HepG2 (cell line): Measurements from ENCODE around the gene SP1. TPM values are rescaled to one million over a fixed set of nuclear protein-coding genes. Genes with fewer than 3 reads are reported as not detected.

ENCODE experiments used
- ATAC-seq: fragments of 200-7000 bp; cut with Tn5 transposase; 3 replicates; pipeline ENCODE4 v1.9.1; 2020; ENCODE audit warnings: mild to moderate bottlenecking, moderate library complexity
- BruUV-seq: library from RNA; stranded (reverse); fragments of 400-500 nt; replicated peaks from 2 replicates; lab custom pipeline; 2021; lab: Mats Ljungman, UMichigan
- CTCF ChIA-PET: fragments of 300-600 bp; formaldehyde crosslinking; extraction: SDS; loops from one replicate; lab custom pipeline; 2021; ENCODE audit warnings: low total read pairs, inconsistent platforms, low intra/inter-chr PET ratio; lab: Yijun Ruan, JAX
- POLR2A ChIA-PET: fragments of 350-600 bp; sonication (Branson Sonifier 250); formaldehyde crosslinking; loops from one replicate; lab custom pipeline; 2020; ENCODE audit warnings: antibody characterized with exemption, inconsistent platforms; lab: Yijun Ruan, JAX
- DNase-seq: peaks from one replicate; pipeline ENCODE4 v3.0.0-alpha.2; 2015; ENCODE audit warnings: low spot score
- FAIRE-seq: peaks from 3 replicates; lab custom pipeline; 2011; peaks lifted over from hg19 to GRCh38; lab: Jason Lieb, UNC
- H2AFZ ChIP-seq: one replicate; pipeline ENCODE4 v1.6.1; 2011; ENCODE audit warnings: low read length, inconsistent platforms
- H3K27ac ChIP-seq: fragments of 300-600 bp; 3 replicates; pipeline ENCODE4 v1.8.0; 2011; ENCODE audit warnings: mixed run types, mild to moderate bottlenecking, mixed read lengths, low read length, inconsistent platforms; ENCODE audit not compliant: insufficient read depth; ENCODE audit errors: extremely low read length
- H3K27me3 ChIP-seq, 2 experiments: fragments of 200-600 bp in 1 of 2; 2 replicates in 1 of 2; 3 replicates in 1 of 2; pipeline versions ENCODE4 v1.6.0 to v1.8.0; 2011; ENCODE audit warnings: low read length in 2 of 2, mild to moderate bottlenecking in 2 of 2, moderate library complexity in 2 of 2, inconsistent platforms in 1 of 2; ENCODE audit not compliant: insufficient read depth in 2 of 2, control insufficient read depth in 1 of 2
- H3K36me3 ChIP-seq, 2 experiments: fragments of 200-600 bp in 1 of 2; replicated peaks in 1 of 2; 2 replicates in 1 of 2; 3 replicates in 1 of 2; pipeline versions ENCODE4 v1.5.1 to v1.8.0; 2011; ENCODE audit warnings: low read length in 2 of 2, inconsistent platforms in 1 of 2; ENCODE audit not compliant: insufficient read depth in 2 of 2, control insufficient read depth in 1 of 2
- H3K4me1 ChIP-seq: 2 replicates; pipeline ENCODE4 v1.5.1; 2012; ENCODE audit warnings: low read length, inconsistent platforms; ENCODE audit not compliant: insufficient read depth
- H3K4me2 ChIP-seq: 2 replicates; pipeline ENCODE4 v1.6.0; 2011; ENCODE audit warnings: low read depth, low read length, inconsistent platforms
- H3K4me3 ChIP-seq, 3 experiments: fragments of 200-600 bp in 1 of 3; sonication (generic), shearing (Covaris generic) in 1 of 3; replicated peaks in 1 of 3; 2 replicates each; pipeline ENCODE4 v1.5.1; 2011 to 2016; ENCODE audit warnings: low read length in 3 of 3, inconsistent platforms in 2 of 3, low read depth in 2 of 3, mild to moderate bottlenecking in 2 of 3, control low read depth in 1 of 3, mixed read lengths in 1 of 3; ENCODE audit not compliant: insufficient read depth in 1 of 3
- H3K79me2 ChIP-seq: one replicate; pipeline ENCODE4 v1.6.1; 2011; ENCODE audit warnings: low read length, inconsistent platforms; ENCODE audit not compliant: insufficient read depth
- H3K9ac ChIP-seq: 2 replicates; pipeline ENCODE4 v1.6.0; 2011; ENCODE audit warnings: mild to moderate bottlenecking, low read depth, low read length, inconsistent platforms; ENCODE audit not compliant: insufficient read depth
- H3K9me3 ChIP-seq: 2 replicates; pipeline ENCODE4 v1.5.1; 2012; ENCODE audit warnings: mild to moderate bottlenecking, low read length
- H4K20me1 ChIP-seq: 2 replicates; pipeline ENCODE4 v1.6.0; 2011; ENCODE audit warnings: inconsistent platforms, mild to moderate bottlenecking, low read length, moderate library complexity; ENCODE audit not compliant: insufficient read depth
- ARID3A ChIP-seq: IDR thresholded peaks from 2 replicates; pipeline ENCODE4 v1.6.1; 2012; ENCODE audit warnings: low read depth, low read length, improper control_type of control experiment
- BRCA1 ChIP-seq: sonication (generic); formaldehyde crosslinking; IDR thresholded peaks from 2 replicates; pipeline ENCODE4 v1.4.0; 2020; ENCODE audit warnings: missing genetic modification reagents
- FLYWCH1 ChIP-seq: sonication (generic); formaldehyde crosslinking; IDR thresholded peaks from 2 replicates; pipeline ENCODE4 v1.8.1; 2023; ENCODE audit warnings: mild to moderate bottlenecking, missing genetic modification reagents
- GRHL1 ChIP-seq: sonication (generic); formaldehyde crosslinking; conservative IDR thresholded peaks from 2 replicates; pipeline ENCODE4 v1.8.0; 2022; ENCODE audit warnings: missing genetic modification reagents
- HOXA7 ChIP-seq: sonication (generic); formaldehyde crosslinking; IDR thresholded peaks from 2 replicates; pipeline ENCODE4 v1.8.1; 2022; ENCODE audit warnings: mild to moderate bottlenecking, missing genetic modification reagents, moderate library complexity
- KDM6A ChIP-seq: IDR thresholded peaks from 2 replicates; pipeline ENCODE4 v1.6.1; 2016; ENCODE audit warnings: low read depth
- KLF13 ChIP-seq: sonication (generic); formaldehyde crosslinking; IDR thresholded peaks from 2 replicates; pipeline ENCODE4 v1.4.0; 2020; ENCODE audit warnings: mild to moderate bottlenecking, missing genetic modification reagents
- KLF9 ChIP-seq: IDR thresholded peaks from 2 replicates; pipeline ENCODE4 v1.6.1; 2016; ENCODE audit warnings: low read depth
- NCOA1 ChIP-seq: sonication (generic); formaldehyde crosslinking; IDR thresholded peaks from 2 replicates; pipeline ENCODE4 v1.9.0; 2021; ENCODE audit warnings: missing genetic modification reagents
- POGZ ChIP-seq: sonication (generic); formaldehyde crosslinking; IDR thresholded peaks from 2 replicates; pipeline ENCODE4 v1.4.0; 2020; ENCODE audit warnings: mild to moderate bottlenecking, missing genetic modification reagents
- ZBTB14 ChIP-seq: sonication (generic); formaldehyde crosslinking; IDR thresholded peaks from 2 replicates; pipeline ENCODE4 v1.4.0; 2020; ENCODE audit warnings: missing genetic modification reagents
- ZBTB26 ChIP-seq: IDR thresholded peaks from 2 replicates; pipeline ENCODE4 v1.6.1; 2016; ENCODE audit warnings: missing compliant biosample characterization, missing genetic modification reagents, borderline replicate concordance
- ZBTB3 ChIP-seq: sonication (generic); formaldehyde crosslinking; IDR thresholded peaks from 2 replicates; pipeline ENCODE4 v1.4.0; 2020; ENCODE audit warnings: low read depth, mild to moderate bottlenecking, moderate library complexity, missing genetic modification reagents, borderline replicate concordance
- ZKSCAN1 ChIP-seq: fragments of 150-350 bp; IDR thresholded peaks from 2 replicates; pipeline ENCODE4 v1.6.1; 2014; ENCODE audit warnings: low read length
- ZNF44 ChIP-seq: sonication (generic); formaldehyde crosslinking; IDR thresholded peaks from 2 replicates; pipeline ENCODE4 v1.5.1; 2020; ENCODE audit warnings: mild to moderate bottlenecking, missing genetic modification reagents
- ZNF737 ChIP-seq: sonication (generic); formaldehyde crosslinking; IDR thresholded peaks from 2 replicates; pipeline ENCODE4 v1.5.0; 2020; ENCODE audit warnings: missing genetic modification reagents, mild to moderate bottlenecking, borderline replicate concordance
- ZNF777 ChIP-seq: sonication (generic); formaldehyde crosslinking; IDR thresholded peaks from 2 replicates; pipeline ENCODE4 v1.4.0; 2020; ENCODE audit warnings: missing genetic modification reagents
- WGBS: methylation state at CpG from one replicate; pipeline ENCODE4 v1.1.6; 2017; ENCODE audit warnings: low lambda C conversion rate; 5-methylcytosine and 5-hydroxymethylcytosine counted together
- in situ Hi-C: cut with HindIII; loops from 2 replicates; pipeline ENCODE4 v1.10.0; 2017; ENCODE audit warnings: low pct_unique_long_range_greater_than_20kb; ENCODE audit not compliant: extremely low pct_ligation_motif_present
- intact Hi-C: fragments of 100-400 bp; cut with micrococcal nuclease; formaldehyde crosslinking; loops from one replicate; pipeline ENCODE4 v1.10.0; 2022; ENCODE audit not compliant: unreplicated experiment
- polyA plus RNA-seq, 8 experiments: library from polyadenylated mRNA; depleted of rRNA in 3 of 8; stranded (reverse) in 7 of 8; unstranded in 1 of 8; fragments of >200 nt; fragmentation: Illumina TruSeq in 4 of 8; extraction: Trizol in 4 of 8; gene quantifications; 2 replicates each; pipeline versions ENCODE4 v1.2.1 to v1.2.3, GENCODE V29; 2011 to 2016; ENCODE audit warnings: low read depth in 4 of 8, missing spikeins in 1 of 8, mixed read lengths in 1 of 8; ENCODE audit not compliant: insufficient read depth in 1 of 8
- total RNA-seq, 5 experiments: library from RNA; depleted of rRNA; stranded (reverse); fragments of >200 nt; fragmentation: Illumina TruSeq; extraction: Trizol; gene quantifications; 2 replicates each; pipeline ENCODE4 v1.2.3, GENCODE V29; 2016; ENCODE audit warnings: low read depth in 1 of 5

SP1 gene
- total and polyA plus RNA-seq, 2 of the 13 experiments (the other 11 are each of a cell fraction or from before 2014, with no cell fraction given), result 26.5 to 27.5 TPM

GRCh38 chr12:53332744-53333143, 47.2 kb upstream of the SP1 start (continued):
- TF ChIP-seq ARID3A, result no peak
- TF ChIP-seq ZBTB26 (CRISPR knock-in tag), result no peak
- TF ChIP-seq ZNF44, result no peak
- no peak for TF ChIP-seq BRCA1 (CRISPR knock-in tag)
- no peak for TF ChIP-seq ZKSCAN1
- TF ChIP-seq HOXA7 (CRISPR knock-in tag), result no peak
- no peak for TF ChIP-seq POGZ (CRISPR knock-in tag)
- TF ChIP-seq ZNF737 (CRISPR knock-in tag), result no peak
- TF ChIP-seq ZNF777, result no peak
- TF ChIP-seq KLF13 (CRISPR knock-in tag), result no peak

GRCh38 chr12:53333289-53333688, 46.7 kb upstream of the SP1 start:
- POLR2A ChIA-PET, result interaction anchor here (2.2 kb wide), 1 partner anchor 12 kb away, joined by 12 read pairs; the partner anchor contains the start of gene AAAS
- Histone ChIP-seq H4K20me1 (no peaks in the 10 kb centered on the region), H3K4me2 (no peak overlapping the region), H3K4me1 (no peaks in the 10 kb centered on the region; the same call in 1 of the 2 replicates), H3K27me3 (peaks cover 14 to 76% of the 10 kb centered on the region in 2 experiments), H3K4me3 (no peak overlapping the region), H3K27ac (no peak overlapping the region), H3K9ac (no peak overlapping the region), H3K9me3 (no peaks in the 10 kb centered on the region), H2AFZ (no peak overlapping the region), H3K79me2 (no peaks in the 10 kb centered on the region), H3K36me3 (no peaks in the 10 kb centered on the region)
- FAIRE-seq, result no peak
- no TSS peak for BruUV-seq
- TF ChIP-seq ZBTB14 (CRISPR knock-in tag) (no peak), FLYWCH1 (CRISPR knock-in tag) (no peak), KLF9 (no peak), GRHL1 (CRISPR knock-in tag) (no peak), NCOA1 (CRISPR knock-in tag) (no peak), KDM6A (no peak), ZBTB3 (no peak)
- in situ Hi-C loops (no loop called here), intact Hi-C loops (no loop called here)
- 40% methylated on average over 4 of the region's 4 CpGs for WGBS
- ATAC-seq, result no peak
- CTCF ChIA-PET, result no interaction called here
- DNase-seq, result no peak
